Measurements from ENCODE around the gene LSM6. TPM values are rescaled to one million over a fixed set of nuclear protein-coding genes. Genes with fewer than 3 reads are reported as not detected.

Gene LSM6
- total RNA-seq, result 10 to 100 TPM; 23.2 to 60.1 (median 45.0) TPM

DNA sequence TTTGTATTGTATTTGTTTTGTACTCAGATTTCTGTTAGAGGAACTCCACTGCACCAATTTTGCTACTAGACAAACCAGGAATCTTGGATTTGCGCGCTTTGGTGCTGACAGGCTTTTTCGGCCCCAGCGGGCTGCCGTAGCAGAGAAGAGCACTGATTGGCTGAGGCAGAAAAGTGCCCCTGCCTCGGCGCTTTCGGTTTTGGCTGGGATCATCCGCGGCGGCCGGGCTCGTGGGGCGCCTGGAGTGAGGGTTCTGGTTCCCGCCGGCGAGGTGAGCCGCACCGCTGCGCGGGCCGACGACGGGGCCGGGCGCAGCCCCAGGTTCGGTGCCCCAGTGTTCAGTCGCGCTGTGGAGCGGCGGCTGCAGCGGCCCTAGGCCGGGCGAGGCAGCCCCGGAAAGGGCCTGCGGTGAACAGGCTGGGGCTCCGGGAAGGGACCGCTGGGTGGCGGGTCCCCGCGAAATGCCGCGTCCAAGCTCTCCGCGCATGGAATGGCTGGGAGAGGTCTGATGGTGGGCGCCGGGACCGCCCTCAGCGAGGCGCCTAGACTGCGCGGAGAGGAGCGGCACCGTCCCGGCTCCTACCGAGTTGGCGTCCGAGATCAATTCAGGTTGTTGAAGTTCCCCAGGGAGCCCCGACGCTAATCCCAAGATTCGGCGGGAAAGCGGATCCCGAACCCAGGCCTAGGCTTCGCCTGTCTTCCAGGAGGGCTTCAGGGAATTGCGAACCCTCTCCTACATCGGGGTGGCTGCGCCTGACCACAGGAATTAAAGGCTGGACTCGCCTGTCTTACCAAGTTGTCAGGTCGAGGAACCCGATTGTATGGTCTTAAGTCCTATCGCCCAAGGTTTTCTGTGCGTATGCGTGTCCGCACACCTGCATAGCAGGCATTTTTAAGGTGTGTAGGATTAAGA lies at the start of gene LSM6:
LSM6 (plus strand) TSS at position 178 of the 913 bp plus-strand sequence. CDS start 7,204 bp downstream, outside the sequence.
- DNase-seq (ENCODE audit: low spot score) (peak; percentile 55), ATAC-seq (ENCODE audit: low FRiP score) (peak; percentile 91)
- no peak for TF ChIP-seq CTCF (IDR thresholded peaks at IDR 0.05)

DNA sequence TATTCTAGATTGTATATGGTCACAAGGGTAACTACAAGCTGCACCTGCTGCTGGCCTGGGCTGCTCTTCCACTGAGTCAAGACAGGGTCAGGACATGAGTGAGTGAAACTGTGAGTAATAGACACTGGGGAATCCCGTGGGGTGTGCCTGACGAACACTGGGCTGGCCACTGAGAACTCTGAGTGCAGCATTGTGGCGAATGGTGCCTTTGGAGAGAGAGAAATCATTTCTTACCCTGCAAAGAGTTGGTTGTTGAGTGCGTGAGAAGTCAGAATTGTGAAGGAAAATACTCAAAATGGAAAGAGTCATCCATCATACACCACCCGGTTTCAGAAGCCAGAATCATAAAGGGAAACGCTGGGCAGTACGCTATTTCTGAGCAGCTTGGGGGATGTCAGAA lies 43.1 kb upstream of the LSM6 start:
- no peak for DNase-seq (ENCODE audit: low spot score)
- no peak for ATAC-seq (ENCODE audit: low FRiP score)

DNA sequence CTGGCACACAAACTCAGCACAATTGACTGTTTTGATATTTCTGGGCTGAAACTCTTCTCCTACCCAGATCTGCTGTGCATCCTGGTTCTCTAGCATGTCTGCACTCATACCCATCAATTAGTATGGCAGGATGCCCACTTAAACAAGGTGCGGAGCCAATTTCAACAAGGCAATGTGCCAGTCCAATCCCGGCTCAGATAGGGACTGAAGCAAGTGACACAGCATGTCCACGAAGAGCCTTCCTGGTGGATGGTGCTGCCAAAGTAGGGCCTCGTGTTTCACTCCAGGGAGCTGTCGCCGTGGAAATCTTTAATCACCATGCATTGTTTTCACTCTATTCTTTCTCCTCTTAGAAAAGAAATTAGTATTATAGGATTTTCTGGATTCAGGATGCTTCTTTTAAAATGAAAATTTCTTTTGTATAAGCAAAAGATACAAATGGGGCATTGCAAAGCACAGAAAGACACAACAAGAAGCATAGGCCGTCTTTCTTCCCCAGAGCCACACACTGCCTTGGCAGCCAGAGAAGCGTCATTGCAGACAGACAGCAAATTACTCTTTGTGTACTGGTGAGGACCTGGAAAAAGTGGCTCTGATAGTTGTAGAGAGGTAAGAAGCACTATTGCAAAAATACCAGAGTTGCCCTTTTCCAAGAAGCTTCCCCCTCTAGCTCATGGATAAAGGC lies 40.6 kb upstream of the LSM6 start:
- TF ChIP-seq CTCF (IDR thresholded peaks at IDR 0.05), result no peak
- ATAC-seq (ENCODE audit: low FRiP score), result no peak
- DNase-seq (ENCODE audit: low spot score), result no peak

More for the DNA sequence above, 43.1 kb upstream of the LSM6 start:
- no peak for TF ChIP-seq CTCF (IDR thresholded peaks at IDR 0.05)

- ATAC-seq (ENCODE audit: low FRiP score) (no peak), DNase-seq (ENCODE audit: low spot score) (no peak)
- TF ChIP-seq CTCF (IDR thresholded peaks at IDR 0.05), result no peak
Measured at GRCh38 chr4:146135941-146136340, 39.6 kb upstream of the LSM6 start.

DNA sequence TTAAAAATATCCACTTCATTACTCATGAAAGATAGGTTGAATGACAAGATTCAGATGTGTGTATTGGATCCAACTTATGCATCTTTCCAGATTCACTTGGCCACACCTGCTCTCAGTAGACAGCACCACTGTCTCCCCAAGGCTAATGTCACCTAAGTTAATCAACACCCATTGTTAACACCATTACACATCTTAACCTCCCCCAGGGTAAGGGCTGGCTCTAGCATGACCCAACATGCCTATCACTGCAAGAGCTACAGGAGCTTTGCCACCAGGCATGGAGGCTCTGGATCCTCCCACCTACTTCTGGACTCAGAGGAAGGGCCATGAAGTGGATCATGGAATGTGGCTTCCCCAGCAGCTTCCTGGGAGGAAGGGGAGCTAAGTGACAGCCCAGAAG lies 32.8 kb upstream of the LSM6 start:
- ATAC-seq (ENCODE audit: low FRiP score), result no peak

GRCh38 chr4:146143888-146144287 lies 31.6 kb upstream of the LSM6 start:
- ATAC-seq (ENCODE audit: low FRiP score) (no peak), DNase-seq (ENCODE audit: low spot score) (no peak)
- TF ChIP-seq CTCF (IDR thresholded peaks at IDR 0.05), result no peak

More for the DNA sequence above, 32.8 kb upstream of the LSM6 start:
- DNase-seq (ENCODE audit: low spot score), result no peak
- no peak for TF ChIP-seq CTCF (IDR thresholded peaks at IDR 0.05)
